Measurements from ENCODE around the gene TBX3. TPM values are rescaled to one million over a fixed set of nuclear protein-coding genes. Genes with fewer than 3 reads are reported as not detected.

TBX3 gene
- total RNA-seq, 1 donor from 2014 or later = 102 TPM

GRCh38 chr12:114704096-114704495, 20.1 kb upstream of the TBX3 start:
- DNase-seq (ENCODE audit: extremely low spot score, unreplicated experiment) = no peak
- no peaks in the 10 kb centered on the region for H3K36me3 Mint-ChIP-seq

GRCh38 chr12:114703060-114703493, 19.1 kb upstream of the TBX3 start:
- H3K27ac Mint-ChIP-seq = peak overlapping the region; percentile 92
- peak overlapping the region; percentile 71 for H3K4me3 Mint-ChIP-seq
- no peaks in the 10 kb centered on the region for H3K9me3 Mint-ChIP-seq
- H3K36me3 Mint-ChIP-seq = no peaks in the 10 kb centered on the region
- DNase-seq (ENCODE audit: extremely low spot score, unreplicated experiment) = no peak
- no peak for TF ChIP-seq CTCF (conservative IDR thresholded peaks at IDR 0.05)
- peaks cover 30% of the 10 kb centered on the region for H3K4me1 Mint-ChIP-seq (ENCODE audit: unreplicated experiment)
- peaks cover 62% of the 10 kb centered on the region for H3K27me3 Mint-ChIP-seq

More at GRCh38 chr12:114704096-114704495, 20.1 kb upstream of the TBX3 start:
- no peaks in the 10 kb centered on the region for H3K9me3 Mint-ChIP-seq
- peaks cover 28% of the 10 kb centered on the region for H3K4me1 Mint-ChIP-seq (ENCODE audit: unreplicated experiment)
- peak overlapping the region; percentile 49 for H3K4me3 Mint-ChIP-seq
- H3K27ac Mint-ChIP-seq = peak overlapping the region; percentile 92
- H3K27me3 Mint-ChIP-seq = peaks cover 55% of the 10 kb centered on the region
- TF ChIP-seq CTCF (conservative IDR thresholded peaks at IDR 0.05) = no peak

DNA sequence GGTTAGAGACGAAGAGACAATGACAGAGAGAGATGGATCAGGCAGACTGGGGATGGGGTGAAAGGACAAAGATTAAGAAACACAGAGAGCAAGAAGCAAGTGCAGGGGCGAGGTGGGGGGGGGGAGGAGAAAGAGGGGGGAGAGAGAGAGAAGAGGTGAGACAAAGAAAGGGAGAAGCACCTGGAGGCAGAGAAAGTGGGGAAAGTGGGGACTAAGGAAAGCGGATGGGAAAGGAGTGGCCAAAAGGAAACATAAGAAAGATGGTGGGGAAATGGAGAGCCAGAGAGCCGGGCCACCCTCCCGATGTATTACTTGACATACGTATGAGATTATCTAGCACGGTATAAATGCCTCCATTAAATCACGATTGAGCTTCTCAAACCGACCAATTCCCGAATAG, 18.5 kb upstream of the TBX3 start:
- Mint-ChIP-seq H3K4me1 (ENCODE audit: unreplicated experiment) (peaks cover 36% of the 10 kb centered on the region), H3K27ac (peak overlapping the region; percentile 92), H3K9me3 (no peaks in the 10 kb centered on the region), H3K27me3 (peaks cover 68% of the 10 kb centered on the region), H3K4me3 (peak overlapping the region; percentile 71), H3K36me3 (no peaks in the 10 kb centered on the region)
- no peak for TF ChIP-seq CTCF (conservative IDR thresholded peaks at IDR 0.05)
- DNase-seq (ENCODE audit: extremely low spot score, unreplicated experiment) = no peak

DNA sequence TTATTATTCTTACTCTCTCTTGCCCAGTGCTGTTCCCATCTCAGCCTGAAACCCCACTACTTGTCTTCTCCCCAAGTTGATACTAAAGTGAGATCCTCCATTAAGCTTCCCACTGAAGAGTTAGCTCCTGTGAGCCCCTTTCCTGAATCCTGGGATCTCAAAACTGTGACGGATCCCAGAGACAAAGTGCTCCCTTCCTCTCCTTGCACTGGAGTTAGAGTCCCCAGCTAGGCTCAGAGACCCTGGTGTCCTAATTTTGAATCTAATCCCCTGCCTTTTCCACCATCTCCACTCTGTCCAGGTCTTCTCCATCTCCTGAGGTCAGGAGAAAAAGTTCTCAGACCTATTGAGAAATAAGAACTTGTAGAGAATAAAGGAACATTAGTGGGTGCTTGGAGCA, 17.6 kb upstream of the TBX3 start:
- Mint-ChIP-seq H3K27me3 (peaks cover 77% of the 10 kb centered on the region), H3K4me3 (no peak overlapping the region), H3K4me1 (ENCODE audit: unreplicated experiment) (peaks cover 39% of the 10 kb centered on the region), H3K36me3 (no peaks in the 10 kb centered on the region), H3K9me3 (no peaks in the 10 kb centered on the region), H3K27ac (no peak overlapping the region)
- no peak for DNase-seq (ENCODE audit: extremely low spot score, unreplicated experiment)
- no peak for TF ChIP-seq CTCF (conservative IDR thresholded peaks at IDR 0.05)

DNA sequence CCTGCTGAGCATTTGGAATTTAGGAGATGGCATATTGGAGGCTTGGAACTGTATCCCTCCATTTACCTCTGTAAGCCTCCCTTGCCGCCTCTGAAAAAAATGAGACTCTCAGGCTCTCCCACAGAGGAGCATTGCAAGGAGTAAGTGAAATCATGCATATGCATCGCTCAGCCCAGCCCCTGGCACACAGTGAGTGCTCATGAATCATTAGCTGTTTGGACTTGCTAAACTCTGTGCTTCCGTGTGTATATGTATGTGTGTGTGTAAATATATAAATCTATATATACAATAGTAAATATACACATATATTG, 17.1 kb upstream of the TBX3 start:
- Mint-ChIP-seq H3K4me1 (ENCODE audit: unreplicated experiment) (peaks cover 39% of the 10 kb centered on the region), H3K9me3 (no peaks in the 10 kb centered on the region), H3K27ac (no peak overlapping the region), H3K4me3 (peak overlapping the region; percentile 80), H3K27me3 (peaks cover 82% of the 10 kb centered on the region), H3K36me3 (no peaks in the 10 kb centered on the region)
- TF ChIP-seq CTCF (conservative IDR thresholded peaks at IDR 0.05) = no peak
- no peak for DNase-seq (ENCODE audit: extremely low spot score, unreplicated experiment)

Data from type B pancreatic cell (in vitro differentiated cells).